ENCODE results near the gene ACAD10. TPM values are rescaled to one million over a fixed set of nuclear protein-coding genes. Genes with fewer than 3 reads are reported as not detected.
"Not testable (repeated sequence)": the region's sequence is repeated elsewhere in the genome, so short reads cannot be mapped to it uniquely, and the experiment has no call there.

The ACAD10 gene
- total RNA-seq, 4 donors from 2014 or later, result 58.5 to 102 (median 80.6) TPM

- DNase-seq, result no peak
- H3K27ac ChIP-seq, result no peak overlapping the region
- H3K9me3 ChIP-seq, result no peaks in the 10 kb centered on the region
- H3K4me3 ChIP-seq, result no peak overlapping the region
- H3K36me3 ChIP-seq, result peaks cover 0 to 83% (median 0%) of the 10 kb centered on the region in 3 donors
- H3K27me3 ChIP-seq, result no peaks in the 10 kb centered on the region
- TF ChIP-seq, protein P1, sequence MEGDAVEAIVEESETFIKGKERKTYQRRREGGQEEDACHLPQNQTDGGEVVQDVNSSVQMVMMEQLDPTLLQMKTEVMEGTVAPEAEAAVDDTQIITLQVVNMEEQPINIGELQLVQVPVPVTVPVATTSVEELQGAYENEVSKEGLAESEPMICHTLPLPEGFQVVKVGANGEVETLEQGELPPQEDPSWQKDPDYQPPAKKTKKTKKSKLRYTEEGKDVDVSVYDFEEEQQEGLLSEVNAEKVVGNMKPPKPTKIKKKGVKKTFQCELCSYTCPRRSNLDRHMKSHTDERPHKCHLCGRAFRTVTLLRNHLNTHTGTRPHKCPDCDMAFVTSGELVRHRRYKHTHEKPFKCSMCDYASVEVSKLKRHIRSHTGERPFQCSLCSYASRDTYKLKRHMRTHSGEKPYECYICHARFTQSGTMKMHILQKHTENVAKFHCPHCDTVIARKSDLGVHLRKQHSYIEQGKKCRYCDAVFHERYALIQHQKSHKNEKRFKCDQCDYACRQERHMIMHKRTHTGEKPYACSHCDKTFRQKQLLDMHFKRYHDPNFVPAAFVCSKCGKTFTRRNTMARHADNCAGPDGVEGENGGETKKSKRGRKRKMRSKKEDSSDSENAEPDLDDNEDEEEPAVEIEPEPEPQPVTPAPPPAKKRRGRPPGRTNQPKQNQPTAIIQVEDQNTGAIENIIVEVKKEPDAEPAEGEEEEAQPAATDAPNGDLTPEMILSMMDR (IDR thresholded peaks at IDR 0.05), result no peak
- no peak for TF ChIP-seq POLR2A (IDR thresholded peaks at IDR 0.05)
- no peaks in the 10 kb centered on the region for H3K4me1 ChIP-seq
Measured at GRCh38 chr12:111706145-111706544, 20.3 kb downstream of the ACAD10 start.

DNA sequence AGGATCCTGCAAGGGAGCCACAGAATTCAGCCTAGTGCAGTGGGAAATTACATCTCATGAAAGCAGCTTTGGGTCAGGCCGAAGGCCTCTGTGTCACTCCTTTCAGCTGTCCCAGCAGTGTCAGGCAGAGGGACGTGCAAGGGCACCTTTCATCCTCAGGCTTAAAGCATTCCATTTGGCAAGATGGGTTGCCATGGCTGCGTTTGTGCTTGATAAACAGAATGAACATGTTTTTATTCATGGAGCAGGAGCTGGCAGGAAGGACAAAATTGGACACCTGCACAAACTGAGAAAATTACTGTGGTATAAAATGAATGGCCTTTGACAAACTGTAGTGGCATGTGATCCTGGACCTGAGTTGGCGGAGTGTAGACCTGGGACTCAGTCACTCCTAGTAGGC lies 29.4 kb downstream of the ACAD10 start:
- Histone ChIP-seq H3K4me1 (no peaks in the 10 kb centered on the region), H3K27me3 (no peaks in the 10 kb centered on the region), H3K36me3 (peaks cover 0 to 74% (median 5%) of the 10 kb centered on the region in 3 donors), H3K4me3 (no peak overlapping the region), H3K9me3 (no peaks in the 10 kb centered on the region), H3K27ac (no peak overlapping the region)
- TF ChIP-seq POLR2A (IDR thresholded peaks at IDR 0.05), result no peak
- TF ChIP-seq, protein P1 (IDR thresholded peaks at IDR 0.05), result no peak
- no peak for DNase-seq

GRCh38 chr12:111719316-111719715 lies 33.5 kb downstream of the ACAD10 start:
- not testable (repeated sequence) for H3K27me3 ChIP-seq, DNase-seq, H3K4me1 ChIP-seq, H3K4me3 ChIP-seq, H3K27ac ChIP-seq, H3K9me3 ChIP-seq
- H3K36me3 ChIP-seq, result peaks cover 0 to 68% (median 3%) of the 10 kb centered on the region in 3 donors

GRCh38 chr12:111720457-111720856 lies 34.6 kb downstream of the ACAD10 start:
- Histone ChIP-seq H3K4me3 (no peak overlapping the region), H3K36me3 (peaks cover 0 to 59% (median 3%) of the 10 kb centered on the region in 3 donors), H3K4me1 (no peaks in the 10 kb centered on the region), H3K27me3 (no peaks in the 10 kb centered on the region), H3K9me3 (no peaks in the 10 kb centered on the region), H3K27ac (no peak overlapping the region)
- no peak for TF ChIP-seq POLR2A (IDR thresholded peaks at IDR 0.05)
- TF ChIP-seq, protein P1 (IDR thresholded peaks at IDR 0.05), result no peak
- DNase-seq, result no peak

DNA sequence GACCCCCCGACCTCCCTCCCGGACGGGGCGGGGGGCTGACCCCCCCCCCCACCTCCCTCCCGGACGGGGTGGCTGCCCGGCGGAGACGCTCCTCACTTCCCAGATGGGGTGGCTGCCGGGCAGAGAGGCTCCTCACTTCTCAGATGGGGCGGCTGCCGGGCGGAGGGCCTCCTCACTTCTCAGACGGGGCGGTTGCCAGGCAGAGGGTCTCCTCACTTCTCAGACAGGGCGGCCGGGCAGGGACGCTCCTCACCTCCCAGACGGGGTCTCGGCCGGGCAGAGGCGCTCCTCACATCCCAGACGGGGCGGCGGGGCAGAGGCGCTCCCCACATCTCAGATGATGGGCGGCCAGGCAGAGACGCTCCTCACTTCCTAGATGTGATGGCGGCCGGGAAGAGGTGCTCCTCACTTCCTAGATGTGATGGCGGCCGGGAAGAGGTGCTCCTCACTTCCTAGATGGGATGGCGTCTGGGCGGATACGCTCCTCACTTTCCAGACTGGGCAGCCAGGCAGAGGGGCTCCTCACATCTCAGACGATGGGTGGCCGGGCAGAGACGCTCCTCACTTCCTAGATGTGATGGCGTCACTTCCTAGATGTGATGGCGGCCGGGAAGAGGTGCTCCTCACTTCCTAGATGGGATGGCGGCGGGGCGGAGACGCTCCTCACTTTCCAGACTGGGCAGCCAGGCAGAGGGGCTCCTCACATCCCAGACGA lies 38.0 kb downstream of the ACAD10 start:
- not testable (repeated sequence) for H3K4me1 ChIP-seq, H3K27ac ChIP-seq, DNase-seq, H3K4me3 ChIP-seq, H3K27me3 ChIP-seq, H3K9me3 ChIP-seq
- H3K36me3 ChIP-seq, result peaks cover 0 to 63% (median 3%) of the 10 kb centered on the region in 3 donors

- DNase-seq, result no peak
- Histone ChIP-seq H3K36me3 (peaks cover 0 to 62% (median 0%) of the 10 kb centered on the region in 3 donors), H3K9me3 (no peaks in the 10 kb centered on the region), H3K4me1 (no peaks in the 10 kb centered on the region), H3K27me3 (no peaks in the 10 kb centered on the region), H3K27ac (no peak overlapping the region), H3K4me3 (no peak overlapping the region)
- no peak for TF ChIP-seq POLR2A (IDR thresholded peaks at IDR 0.05)
- TF ChIP-seq, protein P1 (IDR thresholded peaks at IDR 0.05), result no peak
Measured at GRCh38 chr12:111728795-111729194, 42.9 kb downstream of the ACAD10 start.

Data from Peyer's patch (tissue), 4 donors.